C4-2B (cell line): ENCODE results near the gene ZNF839.
"Not testable (repeated sequence)": the region's sequence is repeated elsewhere in the genome, so short reads cannot be mapped to it uniquely, and the experiment has no call there.

Source experiments
- H3K27ac ChIP-seq: fragments of 450-650 bp; 2 replicates; pipeline ENCODE4 v1.5.1; 2017
- ZFX ChIP-seq: fragments of 450-650 bp; IDR thresholded peaks from 2 replicates; pipeline ENCODE4 v1.6.1; 2017
- TF ChIP-seq, protein P1 (sequence below): fragments of 450-650 bp; conservative IDR thresholded peaks from 2 replicates; pipeline ENCODE4 v1.5.1; 2017; ENCODE audit warnings: mild to moderate bottlenecking

Gene ZNF839

DNA sequence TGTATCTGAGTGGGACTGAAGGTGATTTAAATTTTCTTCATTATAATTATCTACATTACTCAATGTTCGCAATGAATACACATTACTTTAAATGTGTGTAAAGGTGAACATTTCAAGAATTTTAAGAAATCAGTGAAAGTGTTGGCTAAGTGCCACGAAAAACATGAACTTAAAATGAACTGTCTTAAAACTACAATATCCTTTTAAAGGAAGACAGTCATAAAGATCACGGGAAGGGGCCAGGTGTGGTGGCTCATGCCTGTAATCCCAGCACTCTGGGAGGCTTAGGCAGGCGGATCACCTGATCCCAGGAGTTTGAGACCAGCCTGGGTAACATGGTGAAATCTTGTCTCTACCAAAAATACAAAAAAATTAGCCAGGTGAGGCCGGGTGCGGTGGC is 25.8 kb upstream of the ZNF839 start:
- no peak for TF ChIP-seq ZFX
- TF ChIP-seq, protein P1, sequence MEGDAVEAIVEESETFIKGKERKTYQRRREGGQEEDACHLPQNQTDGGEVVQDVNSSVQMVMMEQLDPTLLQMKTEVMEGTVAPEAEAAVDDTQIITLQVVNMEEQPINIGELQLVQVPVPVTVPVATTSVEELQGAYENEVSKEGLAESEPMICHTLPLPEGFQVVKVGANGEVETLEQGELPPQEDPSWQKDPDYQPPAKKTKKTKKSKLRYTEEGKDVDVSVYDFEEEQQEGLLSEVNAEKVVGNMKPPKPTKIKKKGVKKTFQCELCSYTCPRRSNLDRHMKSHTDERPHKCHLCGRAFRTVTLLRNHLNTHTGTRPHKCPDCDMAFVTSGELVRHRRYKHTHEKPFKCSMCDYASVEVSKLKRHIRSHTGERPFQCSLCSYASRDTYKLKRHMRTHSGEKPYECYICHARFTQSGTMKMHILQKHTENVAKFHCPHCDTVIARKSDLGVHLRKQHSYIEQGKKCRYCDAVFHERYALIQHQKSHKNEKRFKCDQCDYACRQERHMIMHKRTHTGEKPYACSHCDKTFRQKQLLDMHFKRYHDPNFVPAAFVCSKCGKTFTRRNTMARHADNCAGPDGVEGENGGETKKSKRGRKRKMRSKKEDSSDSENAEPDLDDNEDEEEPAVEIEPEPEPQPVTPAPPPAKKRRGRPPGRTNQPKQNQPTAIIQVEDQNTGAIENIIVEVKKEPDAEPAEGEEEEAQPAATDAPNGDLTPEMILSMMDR, result no peak
- H3K27ac ChIP-seq, result no peak overlapping the region

DNA sequence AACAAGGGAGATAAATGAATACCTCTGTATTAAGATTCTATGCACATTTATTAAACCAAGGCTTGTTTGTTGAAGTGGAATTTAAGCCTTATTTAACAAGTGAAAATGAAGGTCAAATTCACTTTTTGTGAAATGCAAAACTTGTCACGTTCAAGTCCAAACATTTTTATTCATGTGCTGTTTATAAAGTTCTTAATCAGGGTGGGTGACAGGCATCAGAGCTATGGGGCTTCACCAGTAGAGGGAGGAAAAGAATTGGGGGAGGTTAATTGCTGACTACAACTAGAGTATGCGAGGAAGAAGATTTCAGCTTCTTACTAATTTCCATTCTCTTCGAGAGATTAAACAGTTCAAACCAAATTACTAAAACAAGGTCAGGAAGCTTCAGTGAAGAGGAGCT is 24.3 kb upstream of the ZNF839 start:
- TF ChIP-seq, protein P1, result no peak
- TF ChIP-seq ZFX, result no peak
- H3K27ac ChIP-seq, result no peak overlapping the region

DNA sequence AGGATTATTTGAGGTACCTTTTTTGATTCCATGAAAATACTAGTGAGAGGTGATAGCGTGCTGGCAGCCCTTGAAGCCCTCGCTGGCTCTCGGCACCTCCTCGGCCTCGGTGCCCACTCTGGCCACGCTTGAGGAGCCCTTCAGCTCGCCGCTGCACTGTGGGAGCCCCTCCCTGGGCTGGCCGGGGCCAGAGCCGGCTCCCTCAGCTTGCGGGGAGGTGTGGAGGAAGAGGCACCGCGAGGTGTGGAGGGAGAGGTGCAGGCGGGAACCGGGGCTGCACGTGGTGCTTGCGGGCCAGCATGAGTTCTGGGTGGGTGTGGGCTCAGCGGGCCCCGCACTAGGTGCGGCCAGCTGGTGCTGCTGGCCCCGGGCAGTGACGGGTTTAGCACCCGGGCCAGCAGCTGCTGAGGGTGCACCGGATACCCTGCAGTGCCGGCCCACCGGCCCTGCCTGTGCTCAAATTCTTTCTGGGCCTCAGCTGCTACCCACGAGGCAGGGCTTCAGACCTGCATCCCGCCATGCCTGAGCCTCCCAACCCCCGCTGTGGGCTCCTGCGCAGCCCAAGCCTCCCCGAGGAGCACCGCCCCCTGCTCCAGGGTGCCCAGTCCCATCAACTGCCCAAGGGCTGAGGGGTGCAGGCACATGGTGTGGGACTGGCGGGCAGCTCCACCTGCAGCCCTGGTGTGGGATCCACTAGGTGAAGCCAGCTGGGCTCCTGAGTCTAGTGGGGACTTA is 21.9 kb upstream of the ZNF839 start:
- H3K27ac ChIP-seq, result no peak overlapping the region
- TF ChIP-seq ZFX, result no peak
- TF ChIP-seq, protein P1, result no peak

DNA sequence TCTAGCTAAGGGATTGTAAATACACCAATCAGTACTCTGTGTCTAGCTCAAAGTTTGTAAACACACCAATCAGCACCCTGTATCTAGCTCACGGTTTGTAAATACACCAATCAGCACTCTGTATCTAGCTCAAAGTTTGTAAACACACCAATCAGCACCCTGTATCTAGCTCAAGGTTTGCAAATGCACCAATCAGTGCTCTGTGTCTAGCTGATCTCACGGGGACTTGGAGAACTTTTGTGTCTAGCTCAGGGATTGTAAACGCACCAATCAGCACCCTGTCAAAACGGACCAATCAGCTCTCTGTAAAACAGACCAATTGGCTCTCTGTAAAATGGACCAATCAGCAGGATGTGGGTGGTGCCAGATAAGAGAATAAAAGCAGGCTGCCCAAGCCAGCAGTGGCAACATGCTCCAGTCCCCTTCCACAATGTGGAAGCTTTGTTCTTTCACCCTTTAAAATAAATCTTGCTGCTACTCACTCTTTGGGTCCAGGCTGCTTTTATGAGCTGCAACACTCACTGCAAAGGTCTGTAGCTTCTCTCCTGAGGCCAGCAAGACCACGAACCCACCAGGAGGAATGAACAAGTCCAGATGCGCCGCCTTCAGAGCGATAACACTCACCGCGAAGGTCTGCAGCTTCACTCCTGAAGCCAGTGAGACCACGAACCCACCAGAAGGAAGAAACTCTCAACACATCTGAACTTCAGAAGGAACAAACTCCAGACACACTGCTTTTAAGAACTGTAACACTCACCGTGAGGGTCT is 21.1 kb upstream of the ZNF839 start:
- not testable (repeated sequence) for H3K27ac ChIP-seq

DNA sequence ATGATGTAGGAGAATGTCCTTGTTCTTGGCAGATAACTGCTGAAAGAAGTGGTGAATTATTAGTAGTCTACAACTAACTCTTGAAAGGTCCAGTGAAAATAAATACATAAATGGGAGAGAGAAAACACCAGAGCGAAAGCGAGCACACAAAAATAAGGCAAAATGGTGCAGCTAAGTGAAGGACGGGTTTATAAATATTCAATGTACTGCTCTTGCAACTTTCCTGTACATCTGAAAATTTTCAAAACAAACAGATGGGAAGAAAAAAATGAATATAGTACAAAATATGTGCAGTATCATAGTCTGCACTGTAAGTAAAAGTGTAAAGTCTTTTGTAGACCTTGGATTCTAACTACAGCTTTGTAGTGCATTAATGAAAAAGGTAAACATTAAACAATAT is 15.9 kb upstream of the ZNF839 start:
- no peak overlapping the region for H3K27ac ChIP-seq
- no peak for TF ChIP-seq ZFX
- TF ChIP-seq, protein P1, result no peak

DNA sequence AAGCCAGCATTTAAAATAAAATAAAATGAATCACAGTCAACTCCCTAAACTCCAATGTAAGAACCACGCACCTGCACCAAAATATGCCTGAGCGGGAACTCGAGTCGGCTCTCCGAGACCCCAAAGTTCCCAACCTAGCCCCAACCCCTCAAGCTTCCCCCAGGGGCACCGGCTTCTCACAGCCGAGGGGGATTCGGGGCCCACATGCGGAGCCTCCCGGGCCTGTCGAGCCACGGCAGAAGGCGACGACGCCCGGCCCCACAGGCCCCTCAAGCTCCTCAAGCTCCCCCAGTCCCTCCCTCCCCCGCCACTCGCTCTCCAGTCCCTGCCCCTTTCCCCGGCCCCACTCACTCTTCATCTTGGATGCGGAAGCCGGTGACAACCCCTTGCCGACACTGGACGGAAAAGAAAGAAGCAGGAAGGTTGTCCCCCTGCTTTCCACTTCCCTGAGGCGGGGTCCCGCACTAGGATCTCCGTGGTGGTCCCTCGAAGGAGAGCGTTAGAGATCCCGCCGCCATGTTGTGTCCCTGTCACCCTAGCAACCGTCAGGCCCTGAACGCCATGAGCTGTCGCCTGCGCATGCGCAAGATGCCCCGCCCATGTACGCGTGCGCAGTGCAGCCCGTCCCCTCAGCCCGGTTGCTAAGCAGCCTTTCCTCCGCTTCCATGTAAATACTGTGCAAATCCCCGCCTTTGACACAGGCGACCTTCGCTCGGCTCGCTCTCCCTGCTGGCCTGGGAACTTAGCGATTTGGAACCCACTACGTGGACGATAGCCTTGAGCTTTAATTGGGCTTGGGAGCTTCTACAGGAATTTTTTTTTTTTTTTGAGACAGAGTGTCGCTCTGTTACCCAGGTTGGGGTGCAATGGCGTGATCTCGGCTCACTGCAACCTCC is 14.7 kb upstream of the ZNF839 start, which contains the start of gene MOK:
Gene MOK (minus strand): TSS at position 554 of the 896 bp plus-strand sequence. CDS start 196 bp downstream, at position 358.
- H3K27ac ChIP-seq, result peak within 1 kb of the TSS; percentile 25
- TF ChIP-seq ZFX, result no peak
- TF ChIP-seq, protein P1, result no peak

DNA sequence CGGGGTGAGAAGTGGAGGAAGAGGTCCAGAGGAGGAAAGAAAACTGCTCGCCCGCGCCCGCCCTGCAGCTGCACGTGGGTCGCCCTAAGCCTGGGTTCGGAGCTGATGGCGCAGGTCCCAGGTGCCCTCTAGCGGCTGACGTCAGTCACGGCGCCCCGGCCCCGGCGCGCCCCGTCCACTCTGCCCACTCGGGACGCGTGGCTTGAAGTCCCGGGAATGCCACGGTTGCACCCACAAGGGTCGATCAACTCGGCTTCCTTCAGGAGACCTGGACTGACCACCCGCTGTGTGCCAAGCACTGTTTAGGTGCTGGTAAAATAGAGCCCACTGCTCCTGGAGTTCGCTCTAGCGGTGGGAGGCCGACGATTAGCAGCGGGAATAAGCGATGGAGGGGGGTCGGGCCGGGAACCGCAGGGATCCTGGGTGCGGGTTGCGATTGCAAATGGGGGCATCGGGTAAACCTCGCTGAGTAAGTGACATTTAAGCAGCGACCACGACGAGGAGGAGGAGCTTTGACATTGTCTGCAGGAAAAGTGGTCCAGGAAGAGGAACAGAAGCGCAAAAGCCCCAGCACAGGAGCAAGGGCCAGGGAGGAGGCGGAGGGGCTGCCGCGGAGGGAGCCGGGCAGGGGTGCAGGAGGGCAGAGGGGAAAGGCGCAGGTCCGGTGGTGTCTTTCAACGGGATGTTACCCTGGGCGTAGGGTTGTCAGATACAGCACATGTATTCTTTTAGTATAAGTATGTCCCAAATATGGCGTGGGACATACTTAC is 5.1 kb upstream of the ZNF839 start:
- peak overlapping the region; percentile 25 for H3K27ac ChIP-seq
- TF ChIP-seq, protein P1, result peak; percentile 99
- TF ChIP-seq ZFX, result no peak
